ENCODE data around the gene FAM3A.

FAM3A gene

DNA sequence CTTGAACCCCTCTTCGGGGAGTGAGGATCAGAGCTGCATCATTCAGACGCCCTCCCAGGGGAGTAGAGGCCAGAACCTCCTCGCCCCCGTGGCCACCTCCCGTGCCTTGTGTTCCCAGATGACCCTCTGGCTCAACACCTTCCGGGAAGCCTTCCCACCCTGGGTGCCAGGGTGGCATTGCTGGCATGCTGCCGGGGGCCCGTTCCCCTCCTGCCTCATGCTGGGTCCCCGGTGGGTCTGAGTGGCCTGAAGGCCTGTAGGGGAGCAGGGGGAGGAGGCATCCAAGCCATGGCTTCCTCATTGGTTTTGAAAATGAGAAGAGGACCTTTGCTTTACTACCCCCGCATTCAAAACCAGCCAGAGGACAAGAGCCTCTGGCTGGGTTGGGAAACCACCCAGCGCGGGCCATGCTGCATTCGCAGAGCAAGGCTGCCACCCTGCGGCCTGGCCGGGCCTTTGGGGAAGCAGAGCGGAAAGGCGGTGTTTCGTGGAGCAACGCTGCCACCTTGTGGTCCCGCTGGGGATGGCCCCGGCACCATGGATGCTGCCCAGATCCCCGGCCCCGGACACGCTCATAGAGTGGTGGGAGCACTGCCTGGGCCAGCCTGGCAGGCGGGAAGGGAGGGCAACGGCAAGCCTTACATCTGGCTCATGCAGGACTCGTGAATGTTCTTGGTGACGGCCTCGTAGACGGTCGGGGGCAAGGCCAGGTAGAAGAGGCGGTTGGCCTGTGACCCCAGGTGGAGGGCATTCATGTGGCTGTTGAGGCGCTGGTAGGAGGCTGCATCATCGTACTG, 18.7 kb upstream of the FAM3A start:
- in situ Hi-C loops (cut with MboI; ENCODE audit: low sequenced_read_pairs), result no loop called here

DNA sequence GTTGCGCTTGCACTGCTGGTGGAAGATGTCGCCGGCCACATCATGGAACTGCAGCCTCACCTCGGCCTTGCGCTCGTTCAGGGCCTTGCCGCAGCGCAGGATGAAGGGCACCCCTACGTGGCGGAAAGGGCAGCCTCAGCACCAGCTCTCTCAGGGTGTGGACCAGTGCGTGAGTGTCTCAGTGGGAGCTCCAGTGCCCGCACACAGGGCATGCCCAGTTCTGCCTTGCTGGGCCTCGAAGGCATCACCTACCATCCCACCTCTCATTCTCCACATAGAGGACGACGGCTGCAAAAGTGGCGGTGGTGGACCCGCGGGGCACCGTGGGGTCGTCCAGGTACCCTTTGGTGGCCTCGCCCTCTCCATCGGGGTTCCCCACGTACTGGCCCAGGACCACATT, 16.7 kb upstream of the FAM3A start:
- in situ Hi-C loops (cut with MboI; ENCODE audit: low sequenced_read_pairs), result no loop called here

DNA sequence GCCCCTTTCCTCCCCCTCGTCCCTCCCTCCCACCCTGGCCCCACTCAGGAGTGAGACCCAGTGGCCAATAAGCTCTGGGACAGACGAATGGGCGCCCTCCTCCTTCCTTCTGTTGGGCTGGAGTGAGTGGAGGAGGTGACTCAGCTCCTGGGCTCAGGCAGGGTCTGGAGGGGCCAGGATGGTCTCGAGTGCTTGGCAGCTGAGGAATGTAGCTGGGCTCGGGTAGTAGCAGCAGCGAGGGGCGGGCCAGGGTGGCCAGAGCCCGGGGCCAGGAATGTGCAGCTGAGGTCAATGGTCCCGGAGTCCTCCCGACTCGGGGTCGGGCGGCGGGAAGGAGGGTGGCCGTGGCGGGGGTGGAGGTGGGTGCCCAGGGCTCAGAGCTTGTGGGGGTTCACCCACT, 15.6 kb upstream of the FAM3A start:
- in situ Hi-C loops (cut with MboI; ENCODE audit: low sequenced_read_pairs), result no loop called here

DNA sequence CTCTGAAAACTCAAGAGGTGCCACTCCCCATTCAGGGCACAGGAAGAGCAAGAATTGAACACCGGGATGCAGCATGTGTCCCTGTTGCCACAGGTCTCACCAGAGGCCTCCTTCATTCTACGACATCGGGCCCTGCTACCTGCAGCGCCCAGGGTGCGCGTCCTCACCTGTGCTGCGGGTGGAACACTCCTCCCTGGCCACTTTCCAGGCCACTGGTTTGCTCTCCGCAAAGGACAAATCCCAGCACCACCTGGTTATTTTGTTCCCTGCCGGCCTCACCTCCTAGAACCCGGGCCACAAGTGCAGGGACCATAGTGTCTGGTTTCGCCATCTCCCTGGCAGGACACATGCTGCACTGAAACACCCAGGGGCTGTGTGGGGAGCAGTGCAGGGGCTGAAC, 14.3 kb upstream of the FAM3A start:
- in situ Hi-C loops (cut with MboI; ENCODE audit: low sequenced_read_pairs), result no loop called here

DNA sequence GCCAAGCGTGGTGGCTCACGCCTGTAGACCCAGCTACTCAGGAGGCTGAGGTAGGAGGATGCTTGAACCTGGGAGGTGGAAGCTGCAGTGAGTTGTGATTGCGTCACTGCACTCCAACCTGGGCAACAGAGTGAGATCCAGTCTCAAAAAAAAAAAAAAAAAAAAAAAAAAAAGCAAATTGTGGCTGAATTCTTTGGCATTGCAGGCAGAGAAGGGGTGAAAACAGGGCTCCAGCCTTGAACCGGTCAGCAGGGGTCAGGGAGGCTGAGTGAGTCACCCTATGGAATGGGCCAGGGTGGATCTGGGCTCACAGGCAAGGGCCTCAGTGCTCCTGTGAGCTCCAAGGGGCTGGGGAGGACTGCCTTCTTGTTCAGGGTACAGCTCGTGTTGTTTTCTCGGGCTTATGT, 13.2 kb upstream of the FAM3A start:
- in situ Hi-C loops (cut with MboI; ENCODE audit: low sequenced_read_pairs), result no loop called here

DNA sequence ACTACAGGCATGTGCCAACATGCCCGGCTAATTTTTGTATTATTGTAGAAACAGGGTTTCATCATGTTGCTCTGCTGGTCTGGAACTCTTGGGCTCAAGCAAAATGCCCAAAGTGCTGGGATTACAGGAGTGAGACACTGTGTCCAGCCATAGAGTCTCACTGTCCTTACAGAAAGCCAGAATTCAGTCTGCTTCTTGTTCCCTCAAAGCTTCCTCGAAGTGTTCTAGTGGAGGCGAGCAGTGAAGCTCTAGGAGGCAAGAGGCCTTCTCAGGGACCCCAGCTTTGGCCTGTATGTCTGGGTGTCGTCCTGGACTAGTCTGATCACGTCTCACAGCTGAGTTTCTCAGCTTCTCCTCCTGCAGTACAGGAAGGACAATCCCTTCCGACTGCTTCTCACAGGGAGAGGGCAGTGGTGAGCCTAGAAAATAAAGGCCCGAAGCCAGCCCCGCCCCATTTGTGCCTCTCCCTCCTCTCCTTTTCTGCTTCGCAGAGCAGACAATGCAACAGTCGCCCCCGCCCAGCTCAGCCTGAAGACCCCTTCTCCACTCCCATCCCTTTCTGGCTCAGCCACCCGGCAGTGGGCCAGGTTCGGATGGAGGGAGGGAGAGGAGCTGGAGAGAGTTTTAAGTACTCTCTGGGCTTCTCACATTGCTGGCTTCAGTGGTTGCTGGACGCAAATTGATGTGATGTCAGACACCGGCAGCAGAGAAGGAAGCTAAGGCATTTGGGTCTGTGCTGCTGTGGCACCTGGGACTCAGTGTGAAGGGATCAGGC, 11.1 kb upstream of the FAM3A start:
- in situ Hi-C loops (cut with MboI; ENCODE audit: low sequenced_read_pairs), result no loop called here

DNA sequence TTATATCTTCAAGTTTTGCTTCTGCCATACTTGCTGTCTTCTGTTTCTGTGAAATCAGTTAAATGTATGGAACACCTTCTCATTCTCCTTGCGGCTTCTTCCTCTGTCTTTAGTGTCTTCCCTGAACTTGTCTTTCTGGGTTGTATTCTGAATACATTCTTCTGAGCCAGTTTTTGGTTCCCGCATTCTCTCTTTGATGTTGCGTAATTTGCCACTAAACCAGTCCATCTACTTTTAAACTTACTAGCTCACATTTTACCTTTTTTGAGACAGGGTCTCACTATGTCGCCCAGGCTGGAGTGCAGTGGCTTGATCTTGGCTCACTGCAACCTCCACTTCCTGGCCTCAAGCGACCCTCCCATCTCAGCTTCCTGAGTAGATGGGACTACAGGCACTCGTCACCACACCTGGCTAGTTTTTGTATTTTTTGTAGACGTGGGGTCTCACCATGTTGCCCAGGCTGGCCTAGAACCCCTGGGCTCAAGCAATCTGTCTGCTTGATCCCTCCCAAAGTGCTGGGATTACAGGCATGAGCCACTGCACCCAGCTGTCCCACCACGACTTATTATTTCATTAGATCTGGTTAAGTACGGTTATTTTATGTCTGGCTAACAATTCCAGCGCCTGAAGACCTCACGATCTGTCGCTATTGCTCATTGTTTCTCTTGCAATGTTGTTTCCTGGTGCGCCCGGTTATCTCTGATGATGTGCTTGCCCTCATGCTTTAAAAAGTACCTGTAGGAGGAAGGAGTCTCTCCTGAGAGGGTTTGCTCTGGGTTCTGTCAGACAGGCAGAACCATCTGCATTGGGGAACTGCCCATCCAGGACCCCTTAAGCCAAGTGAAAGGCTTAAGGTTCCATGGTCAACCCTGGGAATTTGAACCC, 9.8 kb upstream of the FAM3A start:
- in situ Hi-C loops (cut with MboI; ENCODE audit: low sequenced_read_pairs), result no loop called here

DNA sequence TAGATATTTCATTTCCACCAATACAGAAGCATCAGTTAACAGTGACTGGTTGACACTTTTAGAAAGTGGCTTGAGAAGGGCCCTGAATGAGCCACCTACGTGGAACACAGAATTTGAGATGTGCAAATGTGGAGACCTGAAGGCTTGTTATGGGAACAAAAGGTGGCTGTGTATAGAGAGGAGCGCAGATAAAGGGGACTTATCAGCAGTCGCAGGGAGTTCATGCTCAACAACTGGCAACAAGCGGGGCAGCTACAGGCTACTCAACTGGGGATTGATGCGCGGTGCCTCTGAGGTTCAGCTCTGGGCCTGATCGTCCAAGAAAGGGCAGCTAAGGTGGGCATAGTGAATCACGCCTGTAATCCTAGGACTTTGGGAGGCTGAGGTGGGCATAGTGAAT, 3.4 kb upstream of the FAM3A start:
- in situ Hi-C loops (cut with MboI; ENCODE audit: low sequenced_read_pairs), result loop anchor here (25.0 kb wide), 1 partner anchor 107 kb away; the partner anchor contains the start of genes DNASE1L1 and TAFAZZIN

DNA sequence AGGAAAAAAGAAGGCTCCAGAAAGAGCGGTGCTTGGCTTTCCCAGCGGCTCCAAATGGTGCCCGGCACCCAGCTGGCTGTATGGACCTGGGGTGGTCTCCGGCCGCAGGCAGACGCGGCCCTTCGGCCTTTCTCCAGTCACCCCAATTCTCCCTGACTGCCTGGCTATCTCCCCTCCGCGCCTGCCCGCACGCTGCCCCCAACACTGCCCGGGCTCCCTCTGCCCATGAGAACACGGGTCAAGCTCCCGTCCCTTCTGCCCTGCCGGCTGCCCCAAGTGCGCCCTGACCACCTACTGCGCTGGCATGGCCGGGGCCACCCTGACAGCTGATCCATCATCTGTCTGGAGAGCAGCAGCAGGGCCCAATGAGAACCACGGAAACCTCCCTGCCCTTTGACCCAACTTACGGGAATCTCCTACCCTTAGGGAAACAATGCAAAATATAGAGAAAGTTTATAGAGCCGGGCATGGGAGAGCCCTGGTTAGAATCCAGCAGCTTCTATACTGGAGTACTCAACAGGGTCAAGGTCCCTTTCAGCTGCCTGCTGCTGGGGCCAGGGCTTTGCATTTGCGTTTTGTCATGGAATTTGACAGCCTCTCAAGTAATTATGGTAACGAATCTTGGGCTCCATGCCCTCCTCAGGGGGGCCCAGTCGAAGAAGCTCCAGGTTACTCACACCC, 1.2 kb upstream of the FAM3A start:
- in situ Hi-C loops (cut with MboI; ENCODE audit: low sequenced_read_pairs), result loop anchor here (25.0 kb wide), 1 partner anchor 105 kb away; the partner anchor contains the start of genes DNASE1L1 and TAFAZZIN

DNA sequence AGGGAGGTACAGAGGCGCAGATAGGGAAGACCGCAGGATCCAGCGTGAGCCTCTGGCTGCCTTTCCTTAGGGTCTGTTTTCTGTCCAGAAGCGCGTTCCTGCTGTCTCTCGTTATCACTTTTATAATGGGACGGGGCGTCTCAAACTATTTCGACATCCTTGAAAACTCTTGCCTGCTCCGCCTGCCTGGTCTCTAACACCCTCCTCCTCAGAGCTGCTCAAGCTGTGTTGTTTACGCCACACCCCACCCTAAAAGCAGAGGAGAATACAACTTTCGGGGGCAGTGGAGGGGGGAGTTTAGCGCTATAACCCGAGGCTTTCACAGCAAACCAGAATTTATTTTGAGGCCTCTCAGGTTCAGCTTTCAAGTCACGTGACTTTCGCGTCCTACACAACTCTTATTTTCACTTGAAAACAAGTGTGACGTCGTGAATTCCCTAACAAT, 646 bp upstream of the FAM3A start:
- in situ Hi-C loops (cut with MboI; ENCODE audit: low sequenced_read_pairs), result loop anchor here (25.0 kb wide), 1 partner anchor 104 kb away; the partner anchor contains the start of genes DNASE1L1 and TAFAZZIN

DNA sequence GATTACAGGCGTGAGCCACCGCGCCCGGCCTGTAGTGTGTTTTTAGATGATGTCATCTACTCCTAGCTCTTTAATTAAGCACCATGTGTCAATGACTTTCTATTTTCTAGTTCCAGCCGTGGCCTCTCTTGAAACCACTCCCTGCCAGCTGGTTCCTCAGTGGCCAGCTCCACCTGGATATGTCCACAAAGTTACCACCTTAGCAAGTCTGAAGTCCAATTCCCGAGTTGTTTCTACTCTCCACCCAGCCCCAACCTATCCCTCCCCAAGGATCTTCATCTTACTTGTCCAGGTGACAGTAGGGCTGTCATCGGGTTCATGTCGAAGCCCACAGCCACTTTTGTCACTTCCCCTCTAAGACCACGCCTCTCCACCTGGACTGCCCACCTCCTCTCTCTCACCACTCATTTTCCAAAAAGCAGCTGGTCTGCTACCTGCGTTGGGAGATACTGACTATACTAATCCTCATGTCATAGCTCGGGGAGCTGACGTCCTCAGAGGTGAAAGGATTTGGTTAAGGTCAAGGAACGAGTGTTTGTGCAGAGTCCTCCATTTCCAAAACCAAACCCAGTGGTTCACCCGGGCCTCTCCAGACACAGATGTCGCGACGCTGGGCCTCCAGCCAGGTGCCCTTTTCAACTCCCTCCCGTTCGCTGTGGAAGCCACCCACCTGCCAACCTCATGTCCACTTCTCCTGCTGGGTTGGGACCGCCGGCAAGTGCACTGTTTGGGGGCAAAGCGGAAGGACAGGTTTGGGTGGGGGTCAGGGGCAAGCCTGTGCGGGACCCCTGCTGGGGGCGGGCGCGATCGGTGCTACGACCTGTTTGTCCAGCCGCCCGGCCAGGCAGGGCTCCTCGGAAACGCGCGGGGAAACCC, 704 bp downstream of the FAM3A start:
- in situ Hi-C loops (cut with MboI; ENCODE audit: low sequenced_read_pairs), result loop anchor here (25.0 kb wide), 1 partner anchor 103 kb away; the partner anchor contains the start of genes DNASE1L1 and TAFAZZIN

DNA sequence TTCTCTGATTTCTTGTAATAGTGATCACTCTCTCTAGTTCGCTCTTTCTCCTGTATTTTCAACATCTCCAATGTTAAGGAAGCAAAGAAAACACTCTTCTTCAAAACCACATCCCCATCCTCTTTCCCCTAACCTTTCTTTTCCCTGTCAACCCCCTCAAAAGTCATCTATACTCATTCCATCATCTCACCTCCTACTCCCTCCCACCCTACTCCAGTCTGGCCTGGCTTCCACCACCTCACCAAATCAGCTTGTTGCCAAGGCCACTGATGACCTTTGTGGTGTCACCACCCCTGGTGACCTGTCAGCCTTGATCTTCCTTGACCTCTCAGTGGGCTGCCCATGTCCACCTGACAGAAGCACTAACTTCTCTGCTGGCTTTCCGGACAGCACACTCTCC, 2.3 kb downstream of the FAM3A start:
- in situ Hi-C loops (cut with MboI; ENCODE audit: low sequenced_read_pairs), result loop anchor here (25.0 kb wide), 1 partner anchor 101 kb away; the partner anchor contains the start of genes DNASE1L1 and TAFAZZIN

DNA sequence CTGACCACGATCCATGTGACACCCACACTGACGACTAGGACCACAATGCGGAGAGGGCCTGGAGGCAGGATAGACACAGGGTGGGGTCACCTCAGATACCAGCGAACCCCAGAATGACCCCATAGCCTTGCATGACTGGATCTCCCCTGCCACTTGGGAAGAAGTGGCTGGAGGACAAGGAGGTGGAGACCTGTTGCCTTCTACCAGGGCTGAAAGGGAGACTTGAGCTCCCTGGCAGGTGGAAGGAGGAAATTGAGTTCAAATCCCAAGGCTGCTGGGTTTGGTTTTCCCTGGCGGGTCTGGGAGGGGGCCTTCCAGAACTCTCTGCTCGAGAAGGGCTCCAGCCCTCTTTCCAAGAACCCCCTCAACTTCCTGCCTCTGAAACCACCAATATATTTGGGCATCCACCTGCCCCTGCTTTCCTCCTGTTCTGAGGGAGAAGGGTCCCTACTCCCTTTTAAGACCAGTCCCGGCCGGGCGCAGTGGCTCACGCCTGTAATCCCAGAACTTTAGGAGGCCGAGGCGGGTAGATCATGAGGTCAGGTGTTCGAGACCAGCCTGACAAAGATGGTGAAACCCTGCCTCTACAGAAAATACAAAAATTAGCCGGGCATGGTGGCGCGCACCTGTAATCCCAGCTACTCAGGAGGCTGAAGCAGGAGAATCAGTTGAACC, 3.0 kb downstream of the FAM3A start:
- in situ Hi-C loops (cut with MboI; ENCODE audit: low sequenced_read_pairs), result loop anchor here (25.0 kb wide), 1 partner anchor 101 kb away; the partner anchor contains the start of genes DNASE1L1 and TAFAZZIN

DNA sequence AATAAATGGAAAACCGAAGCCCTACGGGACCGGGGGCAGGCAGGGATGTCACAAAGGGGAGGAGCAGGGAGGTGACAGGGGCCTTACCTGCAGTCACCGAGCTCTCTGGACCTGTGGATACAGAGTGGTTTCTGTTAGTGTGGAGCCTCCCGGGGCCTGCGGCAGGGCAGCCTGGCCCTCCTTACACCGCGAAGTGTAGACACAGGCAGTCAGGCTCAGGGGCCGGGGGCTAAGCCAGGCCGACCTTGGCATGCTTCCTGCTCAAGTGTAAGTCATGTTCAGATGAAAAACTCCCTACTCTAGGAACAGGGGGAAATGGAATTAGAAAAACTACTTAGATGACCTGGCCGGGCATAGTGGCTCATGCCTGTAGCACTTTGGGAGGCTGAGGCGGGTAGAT, 4.3 kb downstream of the FAM3A start:
- in situ Hi-C loops (cut with MboI; ENCODE audit: low sequenced_read_pairs), result loop anchor here (25.0 kb wide), 1 partner anchor 99 kb away; the partner anchor contains the start of genes DNASE1L1 and TAFAZZIN

DNA sequence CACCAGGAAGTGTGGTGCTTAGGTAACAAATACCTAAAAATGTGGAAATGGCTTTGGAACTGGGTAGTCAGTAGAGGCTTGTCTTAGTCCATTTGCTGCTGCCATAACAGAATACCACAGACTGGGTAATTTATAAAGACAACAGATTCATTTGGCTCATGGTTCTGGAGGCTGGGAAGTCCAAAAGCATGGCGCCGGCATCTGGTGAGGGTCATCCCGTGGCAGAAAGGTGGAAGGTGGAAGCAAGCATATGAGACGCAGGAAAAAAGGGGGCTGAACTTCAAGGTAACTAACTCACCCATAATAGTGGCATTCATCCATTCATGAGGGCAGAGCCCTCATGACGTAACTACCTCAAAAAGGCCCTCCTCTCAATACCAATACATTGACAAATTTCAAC, 6.6 kb downstream of the FAM3A start:
- in situ Hi-C loops (cut with MboI; ENCODE audit: low sequenced_read_pairs), result loop anchor here (25.0 kb wide), 1 partner anchor 97 kb away; the partner anchor contains the start of genes DNASE1L1 and TAFAZZIN

DNA sequence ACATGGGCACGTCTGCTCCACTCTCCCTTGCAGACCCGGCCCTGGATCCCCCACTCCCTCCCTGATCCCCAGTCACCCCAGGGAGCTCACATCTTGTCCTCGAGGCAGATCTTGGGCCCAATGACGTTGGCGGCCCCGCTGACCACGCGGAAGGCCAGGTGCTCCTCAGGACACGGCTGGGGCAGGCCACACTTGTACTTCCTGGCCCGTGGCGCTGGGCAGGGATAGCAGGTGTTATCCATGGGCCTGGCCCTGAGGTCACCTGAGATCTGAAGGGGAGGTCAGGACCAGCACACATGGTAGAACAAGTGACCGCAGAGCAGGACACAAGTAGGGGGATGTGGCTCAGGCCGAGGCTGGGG, 7.7 kb downstream of the FAM3A start:
- in situ Hi-C loops (cut with MboI; ENCODE audit: low sequenced_read_pairs), result loop anchor here (25.0 kb wide), 1 partner anchor 96 kb away; the partner anchor contains the start of genes DNASE1L1 and TAFAZZIN

DNA sequence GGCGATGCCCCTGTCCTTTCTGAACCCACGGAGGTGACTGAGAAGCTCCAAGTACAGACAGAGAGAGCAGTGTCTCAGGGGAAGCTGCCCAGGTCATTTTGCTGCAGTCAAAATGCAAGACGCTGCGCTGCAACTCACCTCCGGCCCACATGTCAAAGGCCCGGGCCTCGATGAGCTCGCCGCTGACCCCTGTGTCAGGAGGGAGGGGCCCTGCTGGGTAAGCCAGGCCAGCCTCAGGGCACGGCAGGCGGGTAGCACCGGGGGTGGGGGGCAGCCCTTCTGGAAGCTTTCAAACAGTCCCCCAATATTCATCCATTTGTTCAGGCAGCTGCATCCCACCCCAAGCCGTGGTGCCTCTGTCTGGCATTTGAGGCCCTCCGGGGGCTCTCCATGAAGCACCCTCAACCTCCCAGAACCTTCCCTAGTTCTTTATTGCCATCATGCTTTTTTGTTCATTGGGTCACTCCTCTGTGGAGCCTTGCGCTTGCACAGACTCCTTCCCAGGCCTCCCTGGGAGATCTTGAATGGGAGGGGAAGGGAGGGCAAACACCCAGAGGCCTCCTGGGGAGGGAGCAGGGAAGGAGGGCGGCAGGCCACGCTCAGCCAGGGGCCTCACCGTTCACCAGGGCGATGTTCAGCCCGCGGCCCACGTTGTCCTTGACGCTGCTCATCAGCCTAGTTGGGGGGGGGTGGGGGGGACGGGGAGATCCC, 8.2 kb downstream of the FAM3A start:
- in situ Hi-C loops (cut with MboI; ENCODE audit: low sequenced_read_pairs), result loop anchor here (25.0 kb wide), 1 partner anchor 96 kb away; the partner anchor contains the start of genes DNASE1L1 and TAFAZZIN

Measured in HL-60/S4 treated with retinoic acid at 250 ng/mL for 4 days and 3 days (cell line).